GM18499 (cell line): ENCODE data around the gene ANKRD55.

Experiments
- ATAC-seq: cut with Tn5 transposase; IDR thresholded peaks from one replicate; pipeline ENCODE4 v1.9.1; 2021; ENCODE audit warnings: moderate number of reproducible peaks; ENCODE audit not compliant: insufficient read depth, unreplicated experiment

The ANKRD55 gene

GRCh38 chr5:56056875-56057274 lies 176.3 kb downstream of the ANKRD55 start:
- peak; percentile 71 for ATAC-seq

DNA sequence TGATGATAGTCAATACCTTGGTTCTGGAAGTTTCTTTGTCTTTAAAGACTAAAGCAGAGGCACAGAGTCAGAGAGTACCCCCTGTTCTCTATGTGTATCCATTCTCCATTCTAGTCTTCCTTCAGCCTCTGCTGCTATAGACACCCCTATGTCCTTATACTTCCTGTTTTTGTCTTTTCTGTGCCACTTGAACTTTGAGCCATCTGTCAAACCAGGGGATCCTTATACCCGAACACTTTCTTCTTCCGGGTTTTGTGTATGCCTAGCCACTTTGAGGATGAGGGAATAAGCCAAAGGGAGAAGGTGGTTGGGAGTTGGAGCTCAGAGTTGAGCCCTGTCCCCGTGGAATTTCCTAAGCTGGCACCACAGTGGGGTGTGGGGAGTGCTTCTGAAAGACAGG lies 177.3 kb downstream of the ANKRD55 start:
- no peak for ATAC-seq

- ATAC-seq: no peak
Observed at GRCh38 chr5:56055287-56055686, 177.8 kb downstream of the ANKRD55 start.

DNA sequence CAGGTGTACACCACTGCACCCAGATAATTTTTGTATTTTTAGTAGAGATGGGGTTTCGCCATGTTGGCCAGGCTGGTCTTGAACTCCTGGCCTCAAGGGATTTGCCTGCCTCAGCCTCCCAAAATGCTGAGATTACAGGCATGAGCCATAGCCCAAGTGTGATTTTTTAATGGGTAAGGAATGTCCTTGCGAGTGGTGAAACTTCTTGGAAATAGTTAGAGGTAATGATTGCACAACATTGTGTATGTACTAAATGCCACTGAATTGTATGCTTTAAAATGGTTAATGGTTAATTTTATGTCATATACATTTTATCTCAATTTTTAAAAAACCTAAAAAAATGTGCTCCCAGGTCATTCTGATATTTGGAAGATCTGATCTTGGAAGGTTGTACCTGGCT lies 178.5 kb downstream of the ANKRD55 start:
- ATAC-seq: no peak

DNA sequence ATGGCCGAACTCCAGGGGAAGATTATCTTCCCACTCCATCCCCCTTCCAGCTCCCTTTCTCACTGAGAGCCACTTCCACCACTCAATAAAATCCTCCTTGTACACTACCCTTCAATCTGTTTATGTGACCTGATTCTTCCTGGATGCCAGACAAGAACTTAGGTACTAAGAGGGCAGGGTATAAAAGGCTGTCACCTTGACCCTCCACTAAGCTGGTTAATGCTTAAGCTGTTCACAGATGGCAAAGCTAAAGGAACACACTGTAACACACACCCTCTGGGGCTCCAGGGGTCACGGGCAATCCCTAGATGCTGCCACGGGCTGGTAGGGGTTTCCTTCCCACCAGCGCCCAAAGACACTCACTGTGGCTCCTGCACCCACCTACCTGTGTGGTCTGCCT lies 179.8 kb downstream of the ANKRD55 start:
- ATAC-seq: no peak

GRCh38 chr5:56052735-56053134 lies 180.4 kb downstream of the ANKRD55 start:
- ATAC-seq: no peak

DNA sequence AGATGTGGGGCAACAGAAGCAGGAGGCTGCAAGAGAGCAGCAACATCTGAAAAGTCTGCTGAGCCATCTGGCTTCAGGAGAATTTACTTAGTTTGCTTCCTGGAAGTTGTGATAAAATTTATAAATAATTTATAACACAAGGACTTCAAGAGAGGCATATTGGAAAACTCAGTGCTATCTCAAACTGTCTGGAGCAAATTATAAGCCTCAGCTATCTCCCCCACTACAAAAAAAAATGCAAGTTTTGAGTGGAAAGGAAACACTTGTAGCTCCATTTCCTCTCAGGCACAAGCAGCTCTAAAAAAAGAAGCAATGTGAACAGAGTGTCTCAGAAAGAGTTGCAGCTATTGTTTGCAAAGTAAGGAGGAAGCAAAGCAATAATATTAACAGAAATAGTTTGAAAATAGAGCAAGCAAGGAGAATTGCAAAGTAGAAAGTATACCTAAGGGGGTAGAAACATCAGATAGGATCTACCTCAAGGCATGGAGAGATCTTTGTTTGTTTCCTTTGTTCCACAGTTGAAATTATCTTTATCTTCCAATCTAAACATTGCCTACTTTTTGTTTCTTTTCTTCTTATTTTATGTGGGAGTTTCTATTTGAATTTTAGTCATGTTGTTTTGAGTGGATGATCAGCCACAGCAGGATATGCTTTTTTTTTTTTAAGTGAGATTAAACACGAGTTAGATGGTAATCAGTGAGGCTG lies 182.4 kb downstream of the ANKRD55 start:
- no peak for ATAC-seq
